Measurements from ENCODE around the gene C2CD2.

C2CD2 gene

GRCh38 chr21:41884501-41885030 lies 69.3 kb downstream of the C2CD2 start:
- no peak for TF ChIP-seq EZH2phosphoT487 (IDR thresholded peaks at IDR 0.05; ENCODE audit: low read depth)
- TF ChIP-seq CTCF (IDR thresholded peaks at IDR 0.05; ENCODE audit: low read depth, low read length) = no peak
- Histone ChIP-seq H3K9me3 (ENCODE audit: insufficient read depth, low read length) (no peaks in the 10 kb centered on the region), H3K79me2 (ENCODE audit: low read length) (peaks cover 2% of the 10 kb centered on the region; the same call in 1 of the 2 replicates), H3K27ac (ENCODE audit: low read length) (no peak overlapping the region), H3K9ac (ENCODE audit: low read length) (no peak overlapping the region), H3K4me1 (ENCODE audit: low read length) (peaks cover 5% of the 10 kb centered on the region; the same call in 1 of the 2 replicates), H3K36me3 (replicated peaks; ENCODE audit: low read depth, low read length) (no peaks in the 10 kb centered on the region), H3K27me3 (ENCODE audit: low read depth, low read length) (no peaks in the 10 kb centered on the region), H2AFZ (ENCODE audit: low read depth, low read length) (no peak overlapping the region), H3K4me3 (ENCODE audit: low read length) (no peak overlapping the region), H4K20me1 (ENCODE audit: insufficient read depth, low read length) (no peaks in the 10 kb centered on the region), H3K4me2 (ENCODE audit: low read length) (no peak overlapping the region)

- H3K27ac ChIP-seq (ENCODE audit: low read length) = no peak overlapping the region
Observed at GRCh38 chr21:41883582-41883981, 70.2 kb downstream of the C2CD2 start.

GRCh38 chr21:41881051-41881450 lies 72.8 kb downstream of the C2CD2 start:
- H3K9me3 ChIP-seq (ENCODE audit: insufficient read depth, low read length) = no peaks in the 10 kb centered on the region
- TF ChIP-seq EZH2phosphoT487 (IDR thresholded peaks at IDR 0.05; ENCODE audit: low read depth) (no peak), CTCF (IDR thresholded peaks at IDR 0.05; ENCODE audit: low read depth, low read length) (no peak)
- no peak overlapping the region for H3K4me3 ChIP-seq (ENCODE audit: low read length)
- H3K79me2 ChIP-seq (ENCODE audit: low read length) = peaks cover 27% of the 10 kb centered on the region
- peaks cover 18% of the 10 kb centered on the region for H3K4me1 ChIP-seq (ENCODE audit: low read length)
- no peak overlapping the region for H3K9ac ChIP-seq (ENCODE audit: low read length)
- no peaks in the 10 kb centered on the region for H3K36me3 ChIP-seq (replicated peaks; ENCODE audit: low read depth, low read length)
- no peak overlapping the region for H3K27ac ChIP-seq (ENCODE audit: low read length)
- H4K20me1 ChIP-seq (ENCODE audit: insufficient read depth, low read length) = no peaks in the 10 kb centered on the region
- H3K4me2 ChIP-seq (ENCODE audit: low read length) = no peak overlapping the region
- H2AFZ ChIP-seq (ENCODE audit: low read depth, low read length) = no peak overlapping the region
- H3K27me3 ChIP-seq (ENCODE audit: low read depth, low read length) = no peaks in the 10 kb centered on the region

More at GRCh38 chr21:41883582-41883981, 70.2 kb downstream of the C2CD2 start:
- Histone ChIP-seq H2AFZ (ENCODE audit: low read depth, low read length) (no peak overlapping the region), H3K27me3 (ENCODE audit: low read depth, low read length) (no peaks in the 10 kb centered on the region), H3K9me3 (ENCODE audit: insufficient read depth, low read length) (no peaks in the 10 kb centered on the region), H3K4me2 (ENCODE audit: low read length) (no peak overlapping the region), H3K36me3 (replicated peaks; ENCODE audit: low read depth, low read length) (no peaks in the 10 kb centered on the region), H4K20me1 (ENCODE audit: insufficient read depth, low read length) (no peaks in the 10 kb centered on the region), H3K79me2 (ENCODE audit: low read length) (peaks cover 3% of the 10 kb centered on the region; the same call in 1 of the 2 replicates), H3K4me3 (ENCODE audit: low read length) (no peak overlapping the region), H3K9ac (ENCODE audit: low read length) (no peak overlapping the region), H3K4me1 (ENCODE audit: low read length) (peaks cover 5% of the 10 kb centered on the region; the same call in 1 of the 2 replicates)
- no peak for TF ChIP-seq CTCF (IDR thresholded peaks at IDR 0.05; ENCODE audit: low read depth, low read length)
- TF ChIP-seq EZH2phosphoT487 (IDR thresholded peaks at IDR 0.05; ENCODE audit: low read depth) = no peak

GRCh38 chr21:41880153-41880552 lies 73.7 kb downstream of the C2CD2 start:
- H3K4me1 ChIP-seq (ENCODE audit: low read length) = peaks cover 18% of the 10 kb centered on the region
- no peaks in the 10 kb centered on the region for H3K27me3 ChIP-seq (ENCODE audit: low read depth, low read length)
- no peaks in the 10 kb centered on the region for H3K36me3 ChIP-seq (replicated peaks; ENCODE audit: low read depth, low read length)
- H3K4me2 ChIP-seq (ENCODE audit: low read length) = peak overlapping the region; percentile 88
- H3K9ac ChIP-seq (ENCODE audit: low read length) = peak overlapping the region; percentile 95
- H3K4me3 ChIP-seq (ENCODE audit: low read length) = peak overlapping the region; percentile 97
- TF ChIP-seq EZH2phosphoT487 (IDR thresholded peaks at IDR 0.05; ENCODE audit: low read depth) = no peak
- TF ChIP-seq CTCF (IDR thresholded peaks at IDR 0.05; ENCODE audit: low read depth, low read length) = no peak
- H4K20me1 ChIP-seq (ENCODE audit: insufficient read depth, low read length) = 0 out of 2 replicates have a peak, but pooled peaks cover 1% of the 10 kb centered on the region
- H2AFZ ChIP-seq (ENCODE audit: low read depth, low read length) = no peak overlapping the region; the same call in 1 of the 2 replicates
- H3K27ac ChIP-seq (ENCODE audit: low read length) = no peak overlapping the region
- no peaks in the 10 kb centered on the region for H3K9me3 ChIP-seq (ENCODE audit: insufficient read depth, low read length)
- H3K79me2 ChIP-seq (ENCODE audit: low read length) = peaks cover 35% of the 10 kb centered on the region
